GM10266 (cell line): Measurements from ENCODE around the gene SPIB.

Source experiments
- DNase-seq: peaks from one replicate; pipeline ENCODE4 v3.0.0; 2012; ENCODE audit errors: extremely low spot score
- CTCF ChIP-seq: IDR thresholded peaks from 2 replicates; pipeline ENCODE4 v1.5.1; 2012; ENCODE audit warnings: mild to moderate bottlenecking, low read depth; ENCODE audit not compliant: control insufficient read depth, insufficient read depth; ENCODE audit errors: missing control alignments

The SPIB gene

GRCh38 chr19:50449236-50449899 is 30.6 kb downstream of the SPIB start:
- TF ChIP-seq CTCF = no peak
- DNase-seq = no peak

DNA sequence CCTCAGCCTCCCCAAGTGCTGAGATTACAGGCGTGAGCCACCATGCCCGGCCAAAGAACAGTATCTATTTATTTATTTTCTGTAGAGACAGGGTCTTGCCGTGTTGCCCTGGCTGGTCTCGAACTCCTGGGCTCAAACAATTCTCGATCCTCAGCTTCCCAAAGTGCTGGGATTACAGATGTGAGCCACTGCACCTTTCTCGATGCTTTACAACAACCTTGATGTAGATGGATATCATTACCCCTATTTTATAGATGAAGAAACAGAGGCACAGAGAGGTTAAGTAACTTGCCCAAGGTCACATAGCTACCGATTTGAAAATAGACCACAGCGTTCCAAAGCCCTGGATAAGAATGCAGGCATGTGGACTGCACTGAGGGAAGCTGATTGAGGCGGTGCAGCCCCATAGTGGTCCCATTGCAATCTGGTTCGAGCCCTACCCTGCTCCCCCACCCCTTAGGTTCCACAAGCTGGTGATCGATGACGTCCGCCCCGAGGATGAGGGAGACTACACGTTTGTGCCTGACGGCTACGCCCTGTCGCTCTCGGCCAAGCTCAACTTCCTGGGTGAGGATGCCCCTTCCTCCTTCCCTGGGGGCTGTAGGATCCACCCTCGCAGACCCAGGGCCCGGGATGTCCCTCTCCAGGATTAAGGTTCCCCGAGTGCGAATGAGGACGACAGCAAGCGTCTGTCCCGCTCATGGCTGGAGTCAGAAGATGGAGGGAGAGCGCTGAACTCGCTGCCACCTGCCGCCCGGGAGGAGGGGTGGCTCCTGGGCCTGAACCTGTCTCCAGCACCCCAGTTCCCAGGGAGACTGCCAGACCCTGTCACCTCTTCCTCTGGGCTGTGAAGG is 31.9 kb downstream of the SPIB start:
- no peak for DNase-seq
- TF ChIP-seq CTCF = no peak

GRCh38 chr19:50451223-50451534 is 32.4 kb downstream of the SPIB start:
- DNase-seq = no peak
- no peak for TF ChIP-seq CTCF

DNA sequence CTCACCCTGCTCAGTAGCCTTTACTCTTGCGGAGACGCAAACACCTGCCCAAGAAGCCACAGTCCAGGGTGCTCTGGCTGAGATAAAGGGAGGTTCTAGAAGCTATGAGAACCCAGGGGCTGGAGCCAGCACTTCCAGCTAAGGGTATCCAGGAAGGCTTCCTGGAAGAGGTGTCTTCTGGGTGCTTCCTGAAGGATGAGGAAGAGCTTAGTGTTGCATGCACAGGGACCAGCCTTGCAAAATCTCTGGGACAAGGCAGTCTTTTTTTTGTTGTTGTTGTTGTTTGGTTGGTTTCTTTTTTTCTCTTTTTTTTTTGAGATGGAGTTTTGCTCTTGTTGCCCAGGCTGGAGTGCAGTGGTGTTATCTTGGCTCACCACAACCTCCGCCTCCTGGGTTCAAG is 34.5 kb downstream of the SPIB start:
- no peak for TF ChIP-seq CTCF
- no peak for DNase-seq

DNA sequence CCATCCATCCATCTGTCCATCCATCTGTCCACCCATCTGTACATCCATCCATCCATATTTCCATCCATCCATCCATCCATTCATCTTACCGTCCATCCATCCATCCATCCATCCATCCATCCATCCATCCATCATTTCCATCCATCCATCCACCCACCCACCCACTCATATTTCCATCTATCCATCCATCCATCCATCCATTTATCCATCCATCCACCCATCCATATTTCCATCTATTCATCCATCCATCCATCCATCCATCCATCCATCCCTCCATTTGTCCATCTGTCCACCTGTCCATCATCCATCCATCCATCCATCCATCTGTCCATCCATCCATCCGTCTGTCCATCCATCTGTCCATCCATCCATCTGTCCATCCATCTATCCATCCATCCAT is 37.3 kb downstream of the SPIB start:
- no peak for DNase-seq
- TF ChIP-seq CTCF = no peak

DNA sequence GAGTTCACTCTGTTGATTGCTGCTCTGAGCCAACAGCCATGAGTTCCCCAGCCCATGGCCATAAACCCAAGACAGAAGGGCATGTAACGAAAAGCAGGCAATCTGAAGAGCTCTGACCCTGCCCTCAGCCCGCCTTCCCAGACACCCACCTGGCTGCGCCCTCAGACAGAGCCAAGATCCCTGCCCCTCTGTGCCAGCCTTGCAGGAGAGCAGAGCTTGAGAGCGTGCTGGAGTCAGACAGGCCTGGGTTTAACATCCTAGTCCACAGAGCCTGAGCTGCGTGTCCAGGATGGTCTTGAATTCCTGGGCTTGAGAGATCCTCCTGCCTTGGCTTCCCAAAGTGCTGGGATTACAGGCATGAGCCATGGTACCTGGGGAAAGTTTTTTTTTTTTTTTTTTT is 38.6 kb downstream of the SPIB start:
- DNase-seq = no peak
- TF ChIP-seq CTCF = no peak

DNA sequence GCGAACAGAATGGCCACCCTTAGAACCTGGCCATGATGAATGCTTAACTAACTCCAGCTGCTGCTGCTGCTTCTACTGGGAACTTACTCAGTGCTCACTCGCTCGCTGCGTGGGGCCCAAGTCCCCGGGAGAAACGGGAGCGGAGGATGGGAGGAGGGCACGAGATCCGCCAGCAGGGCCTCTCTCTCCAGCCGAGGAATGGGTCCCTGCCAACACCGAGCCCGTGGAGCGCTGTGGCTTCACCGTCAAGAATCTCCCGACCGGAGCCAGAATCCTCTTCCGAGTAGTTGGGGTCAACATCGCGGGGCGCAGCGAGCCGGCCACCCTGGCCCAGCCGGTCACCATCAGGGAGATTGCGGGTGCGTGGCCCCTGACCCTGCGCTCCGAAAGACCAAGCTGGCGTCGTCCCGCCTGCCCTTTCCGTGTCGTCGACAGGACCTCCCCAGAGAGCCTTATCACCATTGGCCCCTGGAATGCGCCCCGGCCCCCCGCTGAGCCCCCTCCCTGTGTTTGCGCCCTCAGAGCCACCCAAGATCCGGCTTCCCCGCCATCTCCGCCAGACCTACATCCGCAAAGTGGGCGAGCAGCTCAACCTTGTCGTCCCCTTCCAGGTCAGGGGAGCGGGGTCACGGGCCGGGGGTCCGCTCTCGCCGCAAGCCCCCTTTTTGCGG is 39.8 kb downstream of the SPIB start:
- no peak for DNase-seq
- TF ChIP-seq CTCF = no peak
